T1000 (cell line): ENCODE results near the gene TEX36.
"Not testable (repeated sequence)": the region's sequence is repeated elsewhere in the genome, so short reads cannot be mapped to it uniquely, and the experiment has no call there.

Source experiments
- DNase-seq: peaks from one replicate; lab custom pipeline; 2025; ENCODE audit warnings: mixed read lengths; lab: John Stamatoyannopoulos, UW

The TEX36 gene

DNA sequence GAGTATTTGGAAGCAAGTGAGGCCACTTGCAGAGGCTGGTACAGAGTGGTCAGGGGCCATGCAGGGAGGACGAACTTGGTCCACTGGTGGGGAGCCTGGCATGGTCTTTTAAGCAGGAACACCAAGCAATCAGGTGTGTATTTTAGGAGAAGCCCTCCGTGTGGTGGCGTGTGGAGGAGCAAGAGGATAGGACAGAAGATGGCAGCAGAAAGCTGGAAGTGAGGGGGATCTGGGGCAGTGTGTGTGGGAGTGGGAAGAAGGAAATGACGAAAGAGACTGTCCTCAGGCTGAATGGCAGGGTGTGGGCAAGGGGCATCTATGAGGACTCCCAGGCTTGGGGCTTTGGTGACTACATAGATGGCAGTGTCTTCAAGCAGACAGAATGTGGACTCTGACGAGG lies 51.2 kb downstream of the TEX36 start:
- no peak for DNase-seq

- no peak for DNase-seq
Measured at GRCh38 chr10:125629758-125630376, 53.1 kb downstream of the TEX36 start.

DNA sequence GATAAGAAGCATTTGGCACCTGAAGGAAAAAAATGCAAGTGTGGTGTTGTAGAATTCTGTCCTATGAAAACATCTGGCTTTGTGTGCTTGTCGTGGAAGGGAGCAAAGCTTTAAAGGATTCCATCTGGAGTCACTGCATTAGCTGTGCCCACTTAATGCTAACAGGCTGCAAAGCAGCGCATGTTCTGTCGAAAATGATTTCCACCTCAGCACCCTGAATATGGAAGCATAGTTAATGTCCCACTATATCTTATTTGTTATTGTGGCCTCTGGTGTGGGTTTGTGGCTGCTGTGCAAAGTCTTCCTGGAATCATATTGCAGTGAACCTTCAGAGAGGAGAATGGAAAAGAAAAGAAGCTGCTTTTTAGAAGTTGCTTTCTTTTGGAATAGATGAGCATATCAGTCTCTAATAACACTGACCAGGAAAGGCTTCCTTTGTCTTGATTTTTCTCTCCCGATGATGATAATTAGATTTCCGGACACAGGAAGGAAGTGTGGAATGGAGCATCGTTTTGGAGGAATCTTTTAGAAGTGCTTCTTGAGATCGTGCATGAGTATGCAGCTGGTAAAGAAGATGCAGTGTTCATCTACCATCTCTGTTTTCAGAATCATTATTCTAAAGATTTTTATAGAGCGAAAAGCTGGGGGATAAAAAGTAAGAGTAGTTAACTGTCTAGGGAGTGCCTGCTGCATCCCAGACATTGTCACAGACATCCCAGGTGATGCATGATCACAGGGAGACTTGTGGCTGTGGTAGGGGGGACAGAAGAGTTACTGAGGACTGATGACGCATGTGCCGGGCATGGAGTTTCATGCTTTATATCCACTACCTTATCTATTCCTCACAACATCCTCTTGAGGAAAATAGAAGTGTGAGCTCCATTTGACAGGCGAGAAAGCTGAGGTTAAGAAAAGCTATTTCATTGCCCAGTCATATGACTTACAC lies 54.6 kb downstream of the TEX36 start:
- DNase-seq = no peak

DNA sequence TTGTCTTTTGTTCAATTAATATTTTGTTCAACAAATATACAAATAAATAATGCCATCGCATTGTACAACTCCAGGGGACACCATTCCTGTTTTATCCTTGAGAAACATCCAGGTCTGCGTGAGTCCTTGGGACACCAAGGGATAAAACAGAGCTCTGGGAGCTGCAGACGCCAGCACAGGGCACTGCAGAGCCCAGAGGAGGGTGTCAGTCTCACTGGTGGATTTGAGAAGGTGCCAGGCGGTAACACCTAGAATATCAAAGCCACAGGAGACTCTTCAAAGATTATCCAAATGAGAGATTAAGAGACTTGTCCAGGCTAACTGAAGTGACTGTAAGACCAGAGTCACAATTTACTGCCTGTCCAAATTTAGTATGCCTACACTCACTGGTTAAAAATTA lies 55.3 kb downstream of the TEX36 start:
- no peak for DNase-seq

DNA sequence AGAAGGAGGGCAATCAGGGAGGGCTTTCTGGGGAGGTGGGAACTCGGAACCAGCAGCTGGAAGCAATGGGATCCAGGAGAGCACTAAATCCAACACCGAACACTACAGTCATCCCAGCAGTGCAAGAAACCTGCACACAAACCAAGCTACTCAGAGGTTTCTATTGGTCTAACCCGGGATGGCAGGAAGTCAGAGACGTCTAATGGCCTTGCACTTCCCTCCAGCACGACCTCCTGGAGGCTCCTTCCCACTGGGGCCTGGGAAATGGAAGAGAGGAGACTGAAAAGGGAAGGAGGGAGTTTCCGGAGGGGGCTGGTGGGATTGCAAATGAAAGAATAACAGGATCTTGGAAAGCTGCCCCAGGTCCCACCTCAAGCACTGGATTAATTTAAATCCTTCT lies 56.3 kb downstream of the TEX36 start:
- DNase-seq = no peak

DNA sequence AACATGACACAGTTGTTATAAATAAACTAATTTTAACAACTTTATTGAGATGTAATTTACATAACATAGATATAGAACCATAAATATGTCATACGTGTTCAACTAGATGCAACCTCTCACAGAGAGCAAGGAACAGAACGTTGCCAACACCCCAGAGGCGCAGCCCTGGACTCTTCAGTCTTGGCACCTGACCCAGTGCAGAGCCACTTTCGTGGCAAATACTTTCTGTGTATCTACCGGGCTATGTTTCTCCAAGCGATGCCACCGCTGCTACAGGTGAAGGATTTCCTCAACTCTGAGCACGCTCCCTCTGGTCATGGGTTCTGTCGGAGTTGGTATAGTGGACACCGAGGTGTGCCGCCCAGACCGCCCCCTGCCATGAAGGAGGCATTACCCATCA lies 57.4 kb downstream of the TEX36 start:
- no peak for DNase-seq

- no peak for DNase-seq
Measured at GRCh38 chr10:125624800-125625199, 58.2 kb downstream of the TEX36 start.

GRCh38 chr10:125621052-125621451 lies 61.9 kb downstream of the TEX36 start:
- DNase-seq = no peak

GRCh38 chr10:125620401-125620800 lies 62.6 kb downstream of the TEX36 start:
- DNase-seq = no peak

- not testable (repeated sequence) for DNase-seq
Measured at GRCh38 chr10:125613062-125613461, 69.9 kb downstream of the TEX36 start.

DNA sequence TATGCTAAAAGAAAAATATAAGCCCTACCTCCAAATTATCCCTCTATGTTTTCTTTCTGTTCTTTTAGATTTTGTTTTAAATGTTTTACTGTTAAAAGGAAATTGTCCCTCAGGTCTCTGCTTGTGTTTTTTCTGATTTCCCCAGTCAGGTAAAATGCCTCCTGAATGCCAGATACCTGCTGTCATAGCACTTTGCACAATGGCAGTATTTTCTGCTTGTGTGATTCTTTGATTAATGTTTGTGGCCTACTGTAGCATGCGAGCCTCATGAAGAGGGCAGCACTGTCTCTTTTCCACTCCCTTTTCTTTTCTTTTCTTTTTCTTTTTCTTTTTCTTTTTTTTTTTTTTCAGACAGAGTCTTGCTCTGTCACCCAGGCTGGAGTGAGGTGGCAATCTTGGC lies 71.2 kb downstream of the TEX36 start:
- no peak for DNase-seq

GRCh38 chr10:125611216-125611615 lies 71.7 kb downstream of the TEX36 start:
- no peak for DNase-seq

GRCh38 chr10:125609859-125610258 lies 73.1 kb downstream of the TEX36 start:
- DNase-seq = no peak

DNA sequence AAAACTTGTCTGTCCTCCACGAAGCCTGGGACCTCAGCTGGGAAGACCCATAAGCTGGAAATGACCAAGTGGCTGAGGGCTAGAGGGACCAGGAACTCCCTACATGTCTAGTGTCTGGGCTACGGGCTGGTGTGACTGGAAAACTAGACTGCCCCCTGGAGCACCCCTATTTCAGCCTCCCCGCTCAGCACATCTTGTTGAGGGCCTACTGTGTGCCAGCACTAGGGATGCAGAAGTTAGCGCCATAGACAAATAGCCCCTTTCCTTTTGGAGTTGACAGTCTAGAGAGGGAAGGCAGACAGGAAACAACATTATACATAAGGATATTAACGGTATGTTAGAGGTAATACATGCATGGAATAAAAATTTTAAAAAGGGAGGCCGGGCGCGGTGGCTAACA lies 74.5 kb downstream of the TEX36 start:
- no peak for DNase-seq

DNA sequence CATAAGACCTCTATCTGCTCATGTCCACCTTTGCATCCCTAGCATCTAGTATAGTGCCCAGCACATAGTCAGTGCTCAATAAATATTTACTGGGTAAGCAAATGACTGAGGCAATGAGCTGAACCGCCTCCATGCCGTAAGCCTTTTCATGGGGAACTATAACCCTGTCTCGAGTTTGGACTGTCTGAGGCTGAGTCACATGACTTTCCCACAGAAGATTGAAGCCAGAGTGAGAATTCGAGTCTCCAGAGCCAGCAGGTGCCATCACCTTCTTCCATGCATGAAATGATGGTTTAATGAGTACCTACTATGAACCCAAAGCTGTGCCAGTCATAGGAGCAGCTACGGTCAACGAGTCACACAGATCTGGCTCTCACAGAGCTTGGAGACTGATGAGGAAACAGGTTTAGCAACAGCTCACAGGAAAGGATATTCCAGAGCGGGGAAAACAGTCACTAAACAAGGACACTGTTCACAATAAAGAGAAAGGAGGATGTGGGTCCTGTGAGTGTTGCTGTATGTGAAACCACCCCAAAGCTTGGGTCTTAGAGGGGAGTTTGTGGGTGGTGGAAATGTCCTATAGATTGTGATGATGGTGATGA lies 75.2 kb downstream of the TEX36 start:
- no peak for DNase-seq

GRCh38 chr10:125606414-125607010 lies 76.5 kb downstream of the TEX36 start:
- DNase-seq = no peak
